GM21526 (cell line): ENCODE data around the gene NCAPH2.

ENCODE experiments used
- ATAC-seq: cut with Tn5 transposase; IDR thresholded peaks from one replicate; pipeline ENCODE4 v1.9.1; 2021; ENCODE audit warnings: moderate library complexity; ENCODE audit not compliant: unreplicated experiment, low FRiP score

NCAPH2 gene

DNA sequence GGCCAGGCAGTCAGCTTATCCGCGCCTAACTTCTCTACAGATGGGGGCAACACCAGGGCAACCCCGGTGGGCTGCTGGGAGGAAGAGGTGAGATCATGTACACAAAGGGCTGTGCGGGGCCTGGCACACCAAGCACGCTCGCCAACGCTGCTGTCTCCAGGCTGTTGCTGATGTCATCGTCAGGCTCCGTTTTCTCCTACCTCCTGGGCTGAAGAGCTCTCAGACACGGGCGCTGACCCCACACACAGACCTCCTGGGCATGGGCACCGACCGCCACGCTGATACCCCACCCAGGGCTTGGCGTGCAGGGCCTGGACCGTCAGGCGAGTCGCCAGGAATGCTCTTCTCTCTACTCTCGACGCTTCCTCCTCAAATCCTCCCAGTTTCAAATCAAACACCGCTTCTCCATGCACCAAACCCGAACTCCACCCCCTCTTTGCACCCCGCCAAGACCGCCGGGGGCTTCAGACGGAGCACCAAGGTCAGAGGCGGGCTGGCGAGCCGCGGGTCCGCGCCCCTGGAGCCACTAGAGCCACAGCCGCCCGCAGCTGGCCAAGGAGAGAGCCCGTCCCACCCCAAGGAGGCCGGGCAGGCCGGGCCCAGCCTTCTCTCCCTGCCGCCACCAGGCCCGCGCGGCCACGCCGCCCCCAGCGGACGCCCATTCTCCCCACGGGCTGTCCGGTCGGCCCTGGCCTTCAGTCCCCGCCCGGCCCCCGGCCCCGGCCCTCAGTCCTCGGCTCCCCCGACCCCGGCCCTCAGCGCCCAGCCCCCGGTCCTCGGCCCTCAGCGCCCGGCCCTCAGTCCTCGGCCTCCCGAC is 34.0 kb upstream of the NCAPH2 start:
- no peak for ATAC-seq

DNA sequence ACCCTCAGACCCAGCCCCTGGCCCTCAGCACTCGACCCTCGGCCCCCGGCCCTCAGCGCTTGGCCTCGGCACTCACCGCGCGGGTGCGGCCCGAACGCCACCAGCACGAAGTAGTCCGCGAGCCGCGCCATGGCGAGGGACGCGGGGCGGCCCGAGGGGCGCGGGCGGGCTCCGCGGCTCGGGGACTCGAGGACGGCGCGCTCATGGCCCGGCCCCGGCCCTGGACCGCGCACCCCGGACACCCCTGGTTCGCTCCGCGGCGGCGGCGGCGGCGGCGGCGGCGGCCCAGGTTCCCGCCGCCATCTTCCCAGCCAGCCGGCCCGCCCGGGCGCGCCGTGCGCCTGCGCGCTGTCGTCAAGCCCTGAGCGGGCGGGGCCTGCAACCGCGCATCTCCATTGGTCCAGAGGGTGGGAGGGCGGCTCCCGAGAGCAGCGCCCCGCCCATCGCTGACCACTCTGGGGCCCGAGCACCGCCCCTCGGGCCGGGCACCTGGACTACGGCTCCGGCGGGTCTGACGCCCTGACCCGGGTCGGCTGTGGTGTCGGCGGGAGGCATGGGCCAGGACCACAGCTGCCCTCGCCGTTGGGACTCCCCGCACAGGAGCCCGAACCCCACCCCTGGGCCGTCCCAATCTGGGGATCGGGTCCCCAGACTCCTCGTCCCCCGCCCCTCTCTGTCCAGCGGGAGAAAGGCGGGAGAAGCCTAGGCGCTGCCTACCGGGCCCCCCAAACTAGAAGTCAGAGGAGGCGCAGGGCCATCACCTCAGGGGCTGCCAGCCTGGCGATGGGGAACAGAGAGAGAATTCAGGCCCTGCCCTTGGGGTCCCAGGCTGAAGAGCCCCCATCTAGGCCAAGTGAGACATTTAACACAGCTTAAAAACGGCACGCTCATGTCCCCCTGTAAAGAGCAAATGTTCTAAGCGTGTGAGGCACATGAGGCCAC is 33.0 kb upstream of the NCAPH2 start, which contains the start of gene SBF1:
Gene SBF1, minus strand, starts transcription at position 326 of the 942 bp plus-strand sequence. Its CDS starts 195 bp downstream, at position 131.
- ATAC-seq: peak; percentile 57

DNA sequence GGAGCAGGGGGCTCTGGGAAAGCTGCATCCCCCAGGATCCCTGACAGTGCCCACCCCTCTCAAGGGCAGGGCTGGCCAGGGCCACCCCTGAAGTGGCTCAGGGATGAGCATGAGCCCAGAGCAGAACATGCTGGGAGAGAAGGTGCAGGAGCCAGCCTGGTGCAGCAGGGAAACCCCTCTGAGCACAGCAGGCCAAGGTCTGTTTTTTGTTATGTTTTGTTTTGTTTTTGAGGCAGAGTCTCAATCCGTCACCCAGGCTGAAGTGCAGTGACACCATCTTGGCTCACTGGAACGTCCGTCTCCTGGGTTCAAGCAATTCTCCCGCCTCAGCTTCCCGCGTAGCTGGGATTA is 32.4 kb upstream of the NCAPH2 start:
- ATAC-seq: no peak

DNA sequence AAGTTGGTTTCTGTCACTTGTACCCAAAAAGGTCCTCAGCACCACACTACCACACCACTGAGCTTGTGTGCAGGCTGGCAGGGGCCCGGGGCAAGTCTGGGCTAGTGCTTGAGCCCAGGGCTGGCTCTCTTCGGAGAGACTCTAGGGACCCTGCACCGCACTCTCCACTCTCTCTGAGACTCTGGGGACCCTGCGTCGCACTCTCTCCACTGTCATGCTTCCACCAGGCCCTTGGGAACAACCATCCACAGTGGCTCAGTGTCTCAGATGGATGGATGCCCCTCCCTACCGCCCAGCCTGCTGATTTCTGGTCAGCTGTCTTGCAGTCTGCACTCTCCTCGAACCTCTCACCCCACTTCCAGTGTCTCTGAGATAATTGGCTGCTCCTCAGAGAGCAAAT is 31.2 kb upstream of the NCAPH2 start:
- no peak for ATAC-seq

DNA sequence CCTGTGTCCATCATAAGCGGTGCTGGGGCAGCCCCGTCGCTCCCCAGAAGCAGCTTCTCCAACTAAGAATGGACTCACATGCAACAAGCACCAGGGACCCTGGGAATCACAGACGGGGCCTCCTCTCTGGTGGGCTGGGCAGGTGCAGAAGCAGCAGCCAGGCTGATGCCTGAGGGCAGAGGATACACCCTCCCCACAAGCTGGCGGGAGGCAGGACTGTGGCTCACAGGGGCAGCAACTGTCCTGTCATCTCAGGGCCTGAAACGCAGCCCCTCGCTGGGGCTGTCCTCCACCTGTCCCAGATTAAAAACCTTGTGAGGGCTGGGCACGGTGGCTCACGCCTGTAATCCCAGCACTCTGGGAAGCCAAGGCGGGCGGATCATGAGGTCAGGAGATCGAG is 30.1 kb upstream of the NCAPH2 start:
- no peak for ATAC-seq

DNA sequence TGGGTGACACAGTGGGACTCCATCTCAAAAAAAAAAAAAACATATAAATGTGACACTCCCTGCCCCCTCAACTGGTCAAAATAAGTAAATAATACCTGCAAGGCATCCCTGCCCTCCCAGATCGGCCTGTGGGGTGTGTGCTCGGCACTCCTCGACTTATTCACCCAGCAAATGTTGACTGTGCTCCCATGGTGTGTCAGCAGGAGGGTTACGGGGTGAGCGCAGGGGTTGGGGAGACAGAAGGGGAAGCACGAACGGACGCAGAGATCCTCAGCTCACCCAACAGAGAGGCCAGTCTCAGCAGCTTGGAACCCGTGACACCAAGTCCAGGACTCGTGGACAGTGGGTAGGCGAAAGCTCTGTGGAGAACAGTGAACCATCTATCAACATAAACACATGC is 28.3 kb upstream of the NCAPH2 start:
- no peak for ATAC-seq

DNA sequence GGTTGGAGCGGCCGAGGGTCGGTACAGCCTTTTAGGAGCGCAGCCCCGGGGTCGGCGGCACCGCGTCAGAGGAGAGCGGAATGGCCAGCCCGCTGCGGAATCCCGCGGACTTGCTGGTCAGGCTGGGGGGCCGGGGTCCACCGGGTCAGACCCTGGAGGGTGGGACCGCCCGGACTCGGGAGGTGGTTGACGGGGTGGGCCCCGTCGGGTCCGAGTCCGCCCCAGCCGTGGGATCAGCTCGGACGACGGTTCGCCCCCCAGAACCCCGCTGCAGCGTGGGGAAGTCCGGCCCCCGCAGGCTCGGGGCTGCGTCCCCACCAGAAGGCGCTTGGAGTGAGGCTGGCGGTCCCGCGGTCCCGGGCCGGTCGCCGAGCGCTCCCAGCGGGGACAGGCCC is 27.0 kb upstream of the NCAPH2 start:
- no peak for ATAC-seq

DNA sequence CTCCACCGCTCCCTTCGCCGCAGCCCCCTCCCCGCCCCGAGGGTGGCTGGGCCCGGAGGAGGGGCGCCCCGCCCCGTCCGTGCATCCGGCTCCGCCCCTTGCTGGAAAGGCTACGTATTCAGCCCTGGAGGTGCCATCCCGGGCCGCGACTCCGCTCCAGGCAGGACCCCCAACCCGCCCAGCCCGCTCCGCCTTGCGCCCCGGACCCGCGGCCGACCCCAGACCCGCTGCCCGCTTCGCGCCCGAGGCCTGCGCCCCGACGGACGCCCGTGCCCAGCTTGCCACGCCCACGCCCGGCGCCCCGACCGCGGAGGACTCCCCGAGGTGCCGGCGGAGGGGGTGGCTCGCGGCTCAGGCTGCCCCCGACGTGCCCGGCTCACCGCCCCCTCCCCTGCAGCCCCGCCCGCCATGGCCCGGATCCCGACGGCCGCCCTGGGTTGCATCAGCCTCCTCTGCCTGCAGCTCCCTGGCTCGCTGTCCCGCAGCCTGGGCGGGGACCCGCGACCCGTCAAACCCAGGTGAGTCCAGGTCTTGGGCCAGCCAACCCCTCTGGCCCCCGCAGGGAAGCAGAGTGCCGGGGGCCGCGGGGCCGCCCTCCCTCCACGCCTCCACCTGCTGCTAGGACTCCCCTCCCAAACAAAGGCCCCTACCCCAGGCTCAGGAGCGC is 26.5 kb upstream of the NCAPH2 start, which contains the start of gene ADM2:
Gene ADM2, plus strand, starts transcription at position 104 of the 667 bp plus-strand sequence. Its CDS starts 305 bp downstream, at position 409.
- no peak for ATAC-seq

DNA sequence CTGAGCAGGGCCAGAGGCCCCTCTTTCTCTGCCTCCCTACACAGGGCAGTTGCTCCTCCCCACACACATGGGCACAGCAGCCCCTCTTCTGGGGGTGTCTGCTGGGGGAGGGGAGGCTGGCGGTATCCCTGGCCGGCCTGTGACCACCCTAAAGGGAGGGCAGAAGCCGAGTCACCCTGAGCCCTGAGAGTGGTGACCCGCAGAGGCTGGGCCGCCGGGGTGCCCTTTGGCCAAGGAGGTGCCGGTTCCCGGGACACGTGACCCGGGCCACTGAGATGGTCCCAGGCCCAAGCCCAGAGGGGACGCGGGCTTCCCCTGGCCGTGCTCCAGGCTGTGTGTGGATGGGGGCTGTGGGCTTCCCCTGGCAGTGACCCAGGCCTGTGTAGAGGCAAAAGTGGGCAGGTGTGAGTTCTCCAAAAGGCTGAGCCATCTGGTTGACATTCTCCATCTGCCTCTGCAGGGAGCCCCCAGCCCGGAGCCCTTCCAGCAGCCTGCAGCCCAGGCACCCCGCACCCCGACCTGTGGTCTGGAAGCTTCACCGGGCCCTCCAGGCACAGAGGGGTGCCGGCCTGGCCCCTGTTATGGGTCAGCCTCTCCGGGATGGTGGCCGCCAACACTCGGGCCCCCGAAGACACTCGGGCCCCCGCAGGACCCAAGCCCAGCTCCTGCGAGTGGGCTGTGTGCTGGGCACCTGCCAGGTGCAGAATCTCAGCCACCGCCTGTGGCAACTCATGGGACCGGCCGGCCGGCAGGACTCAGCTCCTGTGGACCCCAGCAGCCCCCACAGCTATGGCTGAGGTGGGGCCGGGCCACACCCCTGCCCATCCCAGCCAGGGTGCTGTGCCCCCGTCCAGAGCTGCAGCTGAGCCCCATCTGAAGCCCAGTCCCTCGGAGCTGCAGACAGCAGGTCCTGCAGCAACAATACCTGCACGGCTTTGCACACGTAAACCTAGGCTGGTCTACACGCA is 25.6 kb upstream of the NCAPH2 start:
- no peak for ATAC-seq

DNA sequence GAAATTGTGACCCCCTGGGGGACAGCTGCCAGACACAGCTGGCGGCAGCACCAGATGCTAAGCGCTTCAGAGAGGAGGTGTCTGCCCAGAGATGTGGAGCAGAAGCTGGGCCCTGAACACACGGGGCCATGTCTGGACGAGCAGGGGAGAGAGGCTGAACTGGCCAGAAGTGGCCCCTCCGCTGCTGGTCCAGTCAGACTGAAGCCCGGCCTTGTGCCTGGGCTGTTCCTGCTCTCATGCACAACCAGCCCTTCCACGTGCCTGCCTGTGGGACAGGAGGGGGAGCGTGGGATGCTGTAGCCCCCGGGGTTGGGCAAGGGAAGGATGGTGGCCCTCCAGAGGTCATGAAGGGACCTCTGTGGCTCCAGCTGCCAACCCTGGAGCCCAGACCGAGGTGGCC is 24.9 kb upstream of the NCAPH2 start:
- ATAC-seq: no peak

DNA sequence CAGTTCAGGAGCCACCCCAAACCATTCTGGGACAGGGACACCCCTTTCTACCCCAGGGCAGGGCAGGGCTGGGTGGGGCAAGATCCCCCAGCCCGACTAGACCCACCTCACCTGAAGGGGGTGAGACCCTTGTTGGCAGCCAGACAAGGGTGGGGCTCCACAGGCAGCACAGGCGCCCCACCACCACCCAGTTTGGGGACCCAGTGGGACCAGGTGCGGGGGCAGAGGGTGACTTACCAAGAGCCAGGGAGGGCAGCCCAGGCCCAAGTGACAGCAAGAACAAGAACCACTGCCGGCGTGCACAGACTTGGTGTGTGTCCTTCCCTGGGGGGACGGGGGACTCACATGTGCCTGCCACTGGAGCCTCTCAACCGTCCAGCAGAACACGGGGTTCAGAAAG is 24.5 kb upstream of the NCAPH2 start:
- ATAC-seq: no peak

DNA sequence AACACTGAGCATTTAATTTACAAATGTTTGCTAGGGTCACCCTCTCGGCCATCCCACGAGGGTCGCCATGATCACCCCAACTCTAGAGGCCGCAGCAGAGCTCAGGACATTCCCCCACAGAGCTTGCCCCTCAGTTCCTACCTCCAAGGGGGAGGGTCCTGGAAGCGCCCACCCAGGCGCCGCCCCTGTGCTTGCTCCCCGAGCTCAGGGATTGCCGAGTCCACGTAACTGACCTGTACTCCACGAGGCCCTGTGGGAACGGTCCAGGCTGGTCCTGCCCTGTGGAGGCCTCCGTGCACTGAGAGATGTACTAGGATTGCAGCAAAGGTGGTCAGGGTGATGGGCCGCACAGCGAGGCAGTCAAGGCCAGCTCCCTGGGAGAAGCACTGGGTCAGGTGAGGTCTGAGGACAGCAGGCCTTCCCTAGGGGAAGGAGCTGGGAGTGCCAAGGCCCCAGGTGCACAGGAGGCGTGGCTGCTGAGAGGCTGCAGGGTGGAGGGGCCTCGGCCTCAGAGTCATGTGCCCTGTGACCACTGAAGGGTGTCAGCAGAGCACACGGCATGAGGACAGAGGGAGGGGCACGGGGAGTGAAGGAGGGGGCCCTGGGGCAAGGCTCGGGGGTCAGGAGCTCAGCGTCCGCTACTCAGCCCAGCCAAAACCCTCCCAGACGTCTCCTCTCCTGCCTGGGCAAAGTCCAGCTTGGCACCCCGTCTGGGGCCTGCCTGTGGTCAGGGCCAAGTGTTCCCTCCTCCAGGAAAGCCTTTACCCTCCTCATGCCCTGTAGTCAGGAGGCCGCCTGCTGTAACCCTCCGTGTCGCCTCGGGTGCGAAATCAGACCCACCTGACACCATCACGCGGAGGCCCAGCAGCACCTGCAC is 23.8 kb upstream of the NCAPH2 start:
- ATAC-seq: no peak

DNA sequence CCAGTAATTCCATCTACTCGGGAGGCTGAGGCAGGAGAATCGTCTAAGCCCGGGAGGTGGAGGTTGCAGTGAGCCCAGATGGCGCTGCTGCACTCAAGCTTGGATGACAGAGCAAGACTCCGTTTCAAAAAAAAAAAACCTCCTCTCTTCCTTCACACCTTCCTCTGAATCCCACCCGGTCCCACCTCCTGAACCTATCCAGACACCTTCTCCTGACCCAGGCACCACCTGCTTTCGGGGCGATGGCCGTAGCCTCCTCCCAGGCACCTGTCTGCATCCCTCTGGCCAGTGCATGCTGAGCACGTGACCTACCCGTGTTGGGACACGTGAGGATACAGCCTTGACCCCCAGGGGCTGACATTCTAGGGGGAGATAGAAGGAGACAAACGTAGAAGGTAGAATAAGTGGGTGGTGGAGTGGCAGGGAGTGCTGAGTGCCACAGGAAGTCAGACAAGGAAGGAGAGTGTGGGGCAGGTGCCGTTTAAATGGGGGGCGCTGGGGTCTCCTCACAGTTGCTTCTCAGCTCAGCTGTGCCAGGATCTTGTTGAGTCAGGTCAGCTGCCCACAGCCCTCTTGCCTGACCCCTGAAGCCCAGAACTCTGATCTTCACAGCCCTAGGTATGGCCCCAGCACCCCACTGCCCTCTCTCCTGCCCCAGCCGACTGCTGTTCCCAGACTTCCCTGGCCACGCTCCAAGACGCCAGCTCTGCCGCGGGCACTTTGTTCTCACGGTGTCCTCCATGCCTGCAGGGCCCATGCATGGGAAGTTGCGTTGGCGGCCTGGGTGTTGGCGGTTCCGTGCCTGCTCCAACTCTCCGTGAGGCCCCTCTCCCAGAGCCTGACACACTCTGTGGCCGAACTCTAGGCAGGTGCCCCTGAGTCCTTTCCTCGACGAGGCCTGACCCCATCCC is 22.5 kb upstream of the NCAPH2 start:
- no peak for ATAC-seq

DNA sequence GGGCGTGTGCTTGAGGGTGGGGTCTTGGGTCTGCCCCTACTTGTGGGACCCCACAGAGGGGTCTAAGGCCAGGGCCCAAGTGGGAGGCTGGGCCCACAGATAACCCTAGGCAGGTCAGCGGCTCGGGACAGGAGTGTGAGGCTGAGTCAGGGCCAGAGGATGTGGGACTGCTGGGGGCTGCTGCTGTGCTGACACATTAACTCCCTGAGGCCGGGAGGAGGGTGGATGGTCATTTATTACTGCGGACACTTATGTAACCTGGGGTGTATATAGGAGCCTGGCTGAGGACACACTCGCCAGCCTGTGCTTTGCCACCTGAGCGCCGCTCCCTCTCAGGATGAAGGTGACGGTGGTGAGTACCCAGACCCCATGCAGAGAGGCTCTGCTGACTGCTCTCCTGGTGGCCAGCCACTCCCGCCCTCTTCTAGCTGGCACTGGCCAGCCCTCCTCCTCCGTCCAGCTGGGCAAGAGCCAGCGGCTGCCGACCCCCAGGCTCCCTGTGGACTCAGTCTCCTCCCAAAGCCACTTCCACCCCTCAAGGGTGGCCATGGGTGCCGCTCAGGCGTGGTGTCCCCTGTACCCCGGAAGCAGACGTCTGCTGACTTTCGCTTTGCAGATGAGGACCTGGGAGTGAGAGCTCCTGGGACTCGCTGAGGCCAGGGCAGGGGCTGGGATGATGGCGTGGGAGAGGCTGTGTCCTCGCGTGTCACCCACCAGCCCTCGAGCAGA is 21.3 kb upstream of the NCAPH2 start, which contains the start of gene MIOX:
Gene MIOX, plus strand, starts transcription at position 299 of the 729 bp plus-strand sequence. Its CDS starts 39 bp downstream, at position 338.
- no peak for ATAC-seq

DNA sequence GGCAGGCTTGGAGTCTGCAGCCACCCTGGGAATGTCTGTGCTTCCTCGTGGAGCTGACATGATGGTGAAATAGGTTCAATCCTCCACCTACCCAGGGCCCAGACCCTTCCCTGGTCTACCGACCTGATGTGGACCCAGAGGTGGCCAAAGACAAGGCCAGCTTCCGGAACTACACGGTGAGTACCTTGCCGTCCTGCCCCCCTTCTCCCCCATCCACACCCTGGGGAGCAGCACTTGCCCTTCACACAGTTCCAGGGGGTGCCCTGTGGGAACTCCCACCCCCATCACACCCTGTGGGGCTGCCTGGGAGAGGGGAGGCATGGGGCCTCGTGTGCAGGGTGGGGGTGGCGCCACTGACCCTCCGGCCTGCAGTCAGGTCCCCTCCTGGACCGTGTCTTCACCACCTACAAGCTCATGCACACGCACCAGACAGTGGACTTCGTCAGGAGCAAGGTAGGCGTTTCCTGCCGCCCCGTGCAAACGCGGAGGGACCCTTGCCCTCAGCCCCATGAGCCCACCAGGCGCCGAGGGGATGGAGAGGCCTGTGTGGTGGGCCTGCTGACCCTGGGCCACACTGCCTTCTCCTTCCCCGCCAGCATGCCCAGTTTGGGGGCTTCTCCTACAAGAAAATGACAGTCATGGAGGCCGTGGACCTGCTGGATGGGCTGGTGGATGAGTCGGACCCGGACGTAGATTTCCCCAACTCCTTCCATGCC is 20.6 kb upstream of the NCAPH2 start:
- no peak for ATAC-seq

DNA sequence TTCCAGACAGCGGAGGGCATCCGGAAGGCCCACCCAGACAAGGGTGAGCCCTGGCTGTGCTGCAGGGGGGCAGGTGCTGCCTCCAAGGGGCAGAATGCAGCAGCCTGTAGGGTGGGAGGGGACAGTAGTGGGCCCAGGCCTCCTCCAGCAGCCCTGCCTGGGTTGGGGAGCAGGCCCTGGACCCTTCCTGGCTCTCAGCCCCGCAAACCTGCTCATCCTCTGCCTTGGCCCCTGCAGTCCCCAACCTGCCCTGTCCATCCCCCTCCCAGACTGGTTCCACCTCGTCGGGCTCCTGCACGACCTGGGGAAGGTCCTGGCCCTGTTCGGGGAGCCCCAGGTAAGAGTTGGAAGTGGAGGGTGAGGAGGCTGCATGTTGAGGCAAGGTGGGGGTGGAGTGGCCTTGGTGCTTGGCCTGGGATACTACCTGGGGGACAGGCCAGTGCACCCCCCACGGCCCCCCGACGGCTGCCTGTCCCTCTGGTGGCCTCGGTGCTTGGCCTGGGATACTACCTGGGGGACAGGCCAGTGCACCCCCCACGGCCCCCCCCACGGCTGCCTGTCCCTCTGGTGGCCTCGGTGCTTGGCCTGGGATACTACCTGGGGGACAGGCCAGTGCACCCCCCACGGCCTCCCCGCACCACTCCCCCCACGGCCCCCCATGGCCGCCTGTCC is 19.9 kb upstream of the NCAPH2 start:
- ATAC-seq: no peak
